Ovary (tissue), 3 donors: ENCODE results near the gene ASB10.

Experiments used
- EP300 ChIP-seq: sonication (generic); formaldehyde crosslinking; IDR thresholded peaks from one replicate; pipeline ENCODE4 v1.6.1; 2017; ENCODE audit warnings: antibody characterized with exemption
- POLR2A ChIP-seq: fragments of 450-650 bp; IDR thresholded peaks from one replicate; pipeline ENCODE4 v1.6.1; 2017; ENCODE audit warnings: antibody characterized with exemption, mild to moderate bottlenecking, moderate library complexity
- TF ChIP-seq, protein P1 (sequence below), 3 donors: fragments of 450-650 bp in 2 of 3; fragments of 200-600 bp in 1 of 3; IDR thresholded peaks; one replicate each; pipeline versions ENCODE4 v1.5.1 to v1.8.0; 2016 to 2022; ENCODE audit warnings: antibody characterized with exemption in 3 of 3, mild to moderate bottlenecking in 1 of 3
- donor health status: DM: no; HTN: no; CAD: no.

DNA sequence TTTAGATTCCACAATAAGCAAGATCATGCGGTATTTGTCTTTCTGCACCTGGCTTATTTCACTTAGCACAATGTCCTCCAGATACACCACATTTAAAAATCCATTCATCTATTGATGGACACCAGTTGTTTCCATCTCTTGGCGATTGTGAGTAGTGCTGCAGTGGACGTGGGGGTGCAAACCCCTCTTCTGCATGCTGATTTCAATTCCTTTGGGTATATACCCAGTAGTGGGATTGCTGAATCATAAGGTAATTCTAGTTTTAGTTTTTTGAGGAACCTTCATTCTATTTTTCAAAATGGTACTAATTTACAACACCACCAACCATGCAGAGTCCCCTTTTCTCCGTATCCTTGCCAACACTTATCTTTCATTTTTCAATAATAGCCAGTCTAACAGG is 2.0 kb upstream of the ASB10 start:
- TF ChIP-seq POLR2A (no peak), EP300 (no peak)
- TF ChIP-seq, protein P1, sequence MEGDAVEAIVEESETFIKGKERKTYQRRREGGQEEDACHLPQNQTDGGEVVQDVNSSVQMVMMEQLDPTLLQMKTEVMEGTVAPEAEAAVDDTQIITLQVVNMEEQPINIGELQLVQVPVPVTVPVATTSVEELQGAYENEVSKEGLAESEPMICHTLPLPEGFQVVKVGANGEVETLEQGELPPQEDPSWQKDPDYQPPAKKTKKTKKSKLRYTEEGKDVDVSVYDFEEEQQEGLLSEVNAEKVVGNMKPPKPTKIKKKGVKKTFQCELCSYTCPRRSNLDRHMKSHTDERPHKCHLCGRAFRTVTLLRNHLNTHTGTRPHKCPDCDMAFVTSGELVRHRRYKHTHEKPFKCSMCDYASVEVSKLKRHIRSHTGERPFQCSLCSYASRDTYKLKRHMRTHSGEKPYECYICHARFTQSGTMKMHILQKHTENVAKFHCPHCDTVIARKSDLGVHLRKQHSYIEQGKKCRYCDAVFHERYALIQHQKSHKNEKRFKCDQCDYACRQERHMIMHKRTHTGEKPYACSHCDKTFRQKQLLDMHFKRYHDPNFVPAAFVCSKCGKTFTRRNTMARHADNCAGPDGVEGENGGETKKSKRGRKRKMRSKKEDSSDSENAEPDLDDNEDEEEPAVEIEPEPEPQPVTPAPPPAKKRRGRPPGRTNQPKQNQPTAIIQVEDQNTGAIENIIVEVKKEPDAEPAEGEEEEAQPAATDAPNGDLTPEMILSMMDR (IDR thresholded peaks at IDR 0.05): no peak
